COLO668 (cell line): ENCODE measurements around the gene MTX1.

ENCODE experiments used
- DNase-seq: peaks from one replicate; lab custom pipeline; 2025; ENCODE audit not compliant: unreplicated experiment; lab: John Stamatoyannopoulos, UW

MTX1 gene

GRCh38 chr1:155255243-155256007 is 46.9 kb downstream of the MTX1 start, which contains the start of gene ENTREP3:
ENTREP3 (minus strand) TSS chr1:155255483; CDS start chr1:155254877, 606 bp downstream.
- DNase-seq: peak; percentile 89

- no peak for DNase-seq
Observed at GRCh38 chr1:155256058-155256852, 47.8 kb downstream of the MTX1 start.

- no peak for DNase-seq
Observed at GRCh38 chr1:155260276-155260675, 51.8 kb downstream of the MTX1 start.

- peak; percentile 72 for DNase-seq
Observed at GRCh38 chr1:155261493-155261851, 53.0 kb downstream of the MTX1 start.

- DNase-seq: peak; percentile 95
Observed at GRCh38 chr1:155261852-155262673, 53.6 kb downstream of the MTX1 start, which contains the start of gene SCAMP3. SCAMP3 (minus strand) TSS chr1:155262360; CDS start chr1:155262151, 209 bp downstream.

- no peak for DNase-seq
Observed at GRCh38 chr1:155263067-155263466, 54.6 kb downstream of the MTX1 start.
